ENCODE results near the gene CACNA1S. TPM values are rescaled to one million over a fixed set of nuclear protein-coding genes. Genes with fewer than 3 reads are reported as not detected.

CACNA1S gene
- total and polyA plus RNA-seq, 2 of the 4 experiments (the other 2 are of a cell fraction), result not detected

DNA sequence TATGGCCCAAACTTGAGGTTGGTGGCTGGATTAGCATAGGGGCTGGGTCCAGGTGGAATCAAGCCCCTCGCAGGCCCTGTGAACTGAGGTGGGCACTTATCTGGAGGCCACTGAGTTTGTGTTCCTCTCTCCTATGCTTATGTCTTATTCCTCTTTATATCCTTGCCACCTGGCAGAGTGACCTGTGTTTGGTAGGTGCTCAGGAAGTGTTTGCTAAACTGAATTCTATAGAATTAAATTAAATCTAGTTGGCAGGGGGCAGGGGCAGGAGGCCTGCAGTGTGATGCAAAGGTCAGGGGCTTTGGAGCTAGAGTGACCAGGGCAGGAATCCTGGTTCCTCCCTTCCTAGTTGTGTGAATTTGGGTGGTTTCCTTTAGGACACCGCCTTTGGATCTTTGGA lies 43.1 kb upstream of the CACNA1S start:
- no TSS peak for BruUV-seq (replicated peaks)
- Histone ChIP-seq H3K4me2 (ENCODE audit: low read depth, low read length) (no peak overlapping the region), H2AK9ac (replicated peaks; ENCODE audit: low read depth, low read length, poor library complexity) (no peak overlapping the region), H3K9ac (ENCODE audit: low read depth, low read length) (no peak overlapping the region), H4K20me1 (ENCODE audit: insufficient read depth, low read length) (no peaks in the 10 kb centered on the region), H4K8ac (ENCODE audit: low read depth in 2 of 2, low read length in 2 of 2) (no peak overlapping the region; a peak in 1 of 4 replicates), H4K5ac (ENCODE audit: low read depth, low read length) (no peak overlapping the region), H2AFZ (replicated peaks; ENCODE audit: low read length, poor library complexity) (no peak overlapping the region), H3K27ac (ENCODE audit: insufficient read depth, low read length) (no peak overlapping the region), H3K4me1 (ENCODE audit: control insufficient read depth, insufficient read depth, low read length) (no peaks in the 10 kb centered on the region), H3K4ac (ENCODE audit: low read depth, low read length) (no peak overlapping the region), H3K4me3 (ENCODE audit: insufficient read depth, low read depth, low read length) (no peak overlapping the region), H3K23ac (ENCODE audit: low read depth, low read length) (no peak overlapping the region), H2BK120ac (ENCODE audit: low read depth, low read length) (no peak overlapping the region), H3K9me1 (ENCODE audit: insufficient read depth, low read length) (peaks cover 9% of the 10 kb centered on the region; the same call in 1 of the 2 replicates), H3K56ac (ENCODE audit: extremely low read depth, insufficient read depth, low read length) (no peak overlapping the region), H4K91ac (ENCODE audit: insufficient read depth, low read depth, low read length) (no peak overlapping the region), H2BK15ac (ENCODE audit: low read depth, low read length) (no peak overlapping the region), H3K36me3 (ENCODE audit: control insufficient read depth, insufficient read depth, low read length) (peaks cover 12% of the 10 kb centered on the region), H3K9me3 (ENCODE audit: control insufficient read depth, insufficient read depth, low read length) (no peaks in the 10 kb centered on the region), H3K27me3 (ENCODE audit: control insufficient read depth, insufficient read depth, low read length) (peaks cover 23% of the 10 kb centered on the region), H2BK20ac (ENCODE audit: low read depth, low read length) (no peak overlapping the region), H2AK5ac (ENCODE audit: low read depth, low read length) (no peak overlapping the region), H3K79me1 (ENCODE audit: low read depth in 1 of 2, low read length in 2 of 2) (peaks cover 15 to 22% of the 10 kb centered on the region in 2 experiments; a peak in 3 of 4 replicates), H2BK5ac (ENCODE audit: low read depth, low read length, poor library complexity, severe bottlenecking) (no peak overlapping the region), H3K14ac (replicated peaks; ENCODE audit: low read depth, low read length) (no peak overlapping the region), H3K18ac (ENCODE audit: low read depth, low read length) (no peak overlapping the region)
- ChIA-PET CTCF (no interaction called here), POLR2A (ENCODE audit: unreplicated experiment) (no interaction called here)
- no peak for TF ChIP-seq RFX5 (IDR thresholded peaks at IDR 0.05; ENCODE audit: low read depth, low read length)
- TF ChIP-seq, protein P1, sequence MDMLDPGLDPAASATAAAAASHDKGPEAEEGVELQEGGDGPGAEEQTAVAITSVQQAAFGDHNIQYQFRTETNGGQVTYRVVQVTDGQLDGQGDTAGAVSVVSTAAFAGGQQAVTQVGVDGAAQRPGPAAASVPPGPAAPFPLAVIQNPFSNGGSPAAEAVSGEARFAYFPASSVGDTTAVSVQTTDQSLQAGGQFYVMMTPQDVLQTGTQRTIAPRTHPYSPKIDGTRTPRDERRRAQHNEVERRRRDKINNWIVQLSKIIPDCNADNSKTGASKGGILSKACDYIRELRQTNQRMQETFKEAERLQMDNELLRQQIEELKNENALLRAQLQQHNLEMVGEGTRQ (IDR thresholded peaks at IDR 0.05; ENCODE audit: low read depth, low read length), result no peak
- TF ChIP-seq NFE2L2 (IDR thresholded peaks at IDR 0.05; ENCODE audit: low read depth, low read length), result no peak
- TF ChIP-seq, protein P2, sequence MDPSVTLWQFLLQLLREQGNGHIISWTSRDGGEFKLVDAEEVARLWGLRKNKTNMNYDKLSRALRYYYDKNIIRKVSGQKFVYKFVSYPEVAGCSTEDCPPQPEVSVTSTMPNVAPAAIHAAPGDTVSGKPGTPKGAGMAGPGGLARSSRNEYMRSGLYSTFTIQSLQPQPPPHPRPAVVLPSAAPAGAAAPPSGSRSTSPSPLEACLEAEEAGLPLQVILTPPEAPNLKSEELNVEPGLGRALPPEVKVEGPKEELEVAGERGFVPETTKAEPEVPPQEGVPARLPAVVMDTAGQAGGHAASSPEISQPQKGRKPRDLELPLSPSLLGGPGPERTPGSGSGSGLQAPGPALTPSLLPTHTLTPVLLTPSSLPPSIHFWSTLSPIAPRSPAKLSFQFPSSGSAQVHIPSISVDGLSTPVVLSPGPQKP (IDR thresholded peaks at IDR 0.05; ENCODE audit: borderline replicate concordance, low read depth, low read length), result no peak
- TF ChIP-seq MAZ (IDR thresholded peaks at IDR 0.05; ENCODE audit: borderline replicate concordance, low read depth, low read length), result no peak
- no peak for TF ChIP-seq SMC3 (IDR thresholded peaks at IDR 0.05; ENCODE audit: low read depth, low read length)
- no peak for TF ChIP-seq RCOR1 (IDR thresholded peaks at IDR 0.05; ENCODE audit: insufficient replicate concordance, low read length)
- TF ChIP-seq CEBPB (IDR thresholded peaks at IDR 0.05; ENCODE audit: low read depth, low read length), result no peak
- no peak for TF ChIP-seq MAFK (IDR thresholded peaks at IDR 0.05; ENCODE audit: low read depth, low read length)
- ATAC-seq (ENCODE audit: low read depth), result no peak
- intact Hi-C loops (cut with micrococcal nuclease), result no loop called here
- DNase-seq, result no peak
- no CpG with 5 or more reads among the region's 2 CpGs for WGBS, 2 experiments (ENCODE audit: extremely low coverage in 2 of 2, insufficient read length in 1 of 2)
- in situ Hi-C loops (cut with MboI; ENCODE audit: low sequenced_read_pairs), result no loop called here
- dilution Hi-C loops (cut with HindIII; ENCODE audit: low sequenced_read_pairs, unreplicated experiment), result no loop called here

Measured in IMR-90 (cell line).